ENCODE data around the gene TBC1D2B.
"Not testable (repeated sequence)": the region's sequence is repeated elsewhere in the genome, so short reads cannot be mapped to it uniquely, and the experiment has no call there.

The TBC1D2B gene

DNA sequence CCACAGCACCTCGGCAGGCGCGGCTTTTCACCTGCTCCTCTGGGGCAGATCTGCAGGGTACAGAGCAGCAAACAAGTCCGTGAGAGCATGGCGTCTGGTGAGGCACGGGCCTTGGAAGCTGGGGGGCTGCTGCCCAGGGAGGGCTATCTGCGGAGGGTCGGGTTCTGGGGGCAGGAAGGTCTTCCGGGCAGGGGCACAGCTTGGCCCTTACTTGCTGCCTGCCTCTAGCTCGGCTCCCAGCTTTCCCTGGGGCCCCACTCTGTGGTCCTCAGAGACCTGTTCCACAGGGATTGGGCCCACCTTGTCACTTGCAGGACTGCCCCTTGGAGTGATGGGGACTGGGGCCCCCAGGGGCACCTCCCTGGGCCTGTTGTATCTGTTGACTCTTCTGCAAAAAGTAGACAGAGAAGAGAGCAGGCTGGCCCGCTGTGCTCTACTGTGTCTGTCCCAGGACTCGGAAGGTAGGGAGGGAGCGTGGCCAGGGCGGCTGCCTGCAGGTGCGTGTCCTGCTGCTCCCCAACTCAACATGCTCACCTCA, 84.1 kb downstream of the TBC1D2B start:
- Histone ChIP-seq H3K4me2 (ENCODE audit: low read depth, low read length, poor library complexity, severe bottlenecking) (no peak overlapping the region), H3K9me3 (ENCODE audit: insufficient read depth, low read length) (no peaks in the 10 kb centered on the region), H3F3A (ENCODE audit: insufficient read depth) (no peaks in the 10 kb centered on the region), H2AFZ (ENCODE audit: low read depth, low read length, severe bottlenecking) (no peak overlapping the region), H3K9ac (ENCODE audit: low read length) (no peak overlapping the region), H4K20me1 (ENCODE audit: low read depth, low read length) (no peaks in the 10 kb centered on the region), H3K79me2 (ENCODE audit: insufficient read depth, low read length) (no peaks in the 10 kb centered on the region), H3K27me3 (ENCODE audit: low read length) (no peaks in the 10 kb centered on the region), H3K4me3 (ENCODE audit: insufficient read depth, low read length, poor library complexity, severe bottlenecking) (no peak overlapping the region), H3K9me2 (replicated peaks; ENCODE audit: insufficient read depth, low read length) (no peaks in the 10 kb centered on the region), H3K36me3 (ENCODE audit: low read length) (no peaks in the 10 kb centered on the region), H3K27ac (ENCODE audit: low read depth, low read length) (no peak overlapping the region)
- TF ChIP-seq EZH2phosphoT487 (conservative IDR thresholded peaks at IDR 0.05; ENCODE audit: low read length), result no peak
- TF ChIP-seq, protein P1, sequence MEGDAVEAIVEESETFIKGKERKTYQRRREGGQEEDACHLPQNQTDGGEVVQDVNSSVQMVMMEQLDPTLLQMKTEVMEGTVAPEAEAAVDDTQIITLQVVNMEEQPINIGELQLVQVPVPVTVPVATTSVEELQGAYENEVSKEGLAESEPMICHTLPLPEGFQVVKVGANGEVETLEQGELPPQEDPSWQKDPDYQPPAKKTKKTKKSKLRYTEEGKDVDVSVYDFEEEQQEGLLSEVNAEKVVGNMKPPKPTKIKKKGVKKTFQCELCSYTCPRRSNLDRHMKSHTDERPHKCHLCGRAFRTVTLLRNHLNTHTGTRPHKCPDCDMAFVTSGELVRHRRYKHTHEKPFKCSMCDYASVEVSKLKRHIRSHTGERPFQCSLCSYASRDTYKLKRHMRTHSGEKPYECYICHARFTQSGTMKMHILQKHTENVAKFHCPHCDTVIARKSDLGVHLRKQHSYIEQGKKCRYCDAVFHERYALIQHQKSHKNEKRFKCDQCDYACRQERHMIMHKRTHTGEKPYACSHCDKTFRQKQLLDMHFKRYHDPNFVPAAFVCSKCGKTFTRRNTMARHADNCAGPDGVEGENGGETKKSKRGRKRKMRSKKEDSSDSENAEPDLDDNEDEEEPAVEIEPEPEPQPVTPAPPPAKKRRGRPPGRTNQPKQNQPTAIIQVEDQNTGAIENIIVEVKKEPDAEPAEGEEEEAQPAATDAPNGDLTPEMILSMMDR (IDR thresholded peaks at IDR 0.05; ENCODE audit: insufficient read depth, low read length, poor library complexity, severe bottlenecking), result no peak

DNA sequence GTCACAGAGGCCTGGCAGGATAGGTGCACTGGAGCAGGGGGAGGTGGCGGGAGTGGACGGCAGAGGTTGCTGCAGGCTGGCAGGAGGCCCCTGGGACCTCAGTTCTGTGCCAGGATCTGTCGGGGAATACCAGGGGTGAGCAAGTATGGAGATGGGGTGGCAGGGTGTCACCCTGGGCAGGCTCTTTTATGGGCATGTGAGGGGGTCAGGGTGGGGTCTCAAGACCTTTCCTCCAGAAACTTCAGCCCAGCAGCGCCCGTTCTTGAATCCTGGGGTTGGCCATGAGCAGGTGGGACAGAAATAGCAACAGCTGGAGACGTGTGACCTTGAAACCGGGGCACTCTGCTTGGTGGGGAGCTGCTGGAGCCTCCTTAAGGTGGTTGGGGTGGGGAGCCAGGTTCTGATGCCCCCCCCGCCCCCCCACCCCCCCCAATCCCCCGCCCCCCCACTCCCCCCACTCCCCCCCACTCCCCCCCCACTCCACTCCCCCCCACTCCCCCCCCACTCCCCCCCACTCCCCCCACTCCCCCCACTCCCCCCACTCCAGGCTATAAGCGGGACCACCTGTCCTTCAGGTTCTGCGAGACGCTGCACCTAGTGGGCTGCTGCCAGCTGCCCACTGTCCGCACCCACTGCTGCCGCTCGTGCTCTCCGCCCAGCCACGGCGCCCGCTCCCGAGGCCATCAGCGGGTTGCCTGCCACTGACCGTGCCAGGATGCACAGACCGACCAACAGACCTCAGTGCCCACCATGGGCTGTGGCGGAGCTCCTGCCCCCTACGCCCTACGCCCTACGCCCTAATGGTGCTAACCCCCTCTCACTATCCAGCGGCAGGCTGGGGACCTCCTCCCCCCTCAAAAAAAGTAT, 84.9 kb downstream of the TBC1D2B start:
- no peaks in the 10 kb centered on the region for H3K9me2 ChIP-seq (replicated peaks; ENCODE audit: insufficient read depth, low read length)
- no peaks in the 10 kb centered on the region for H3K27me3 ChIP-seq (ENCODE audit: low read length)
- no peak overlapping the region for H2AFZ ChIP-seq (ENCODE audit: low read depth, low read length, severe bottlenecking)
- H3K4me3 ChIP-seq (ENCODE audit: insufficient read depth, low read length, poor library complexity, severe bottlenecking), result no peak overlapping the region
- no peak overlapping the region for H3K27ac ChIP-seq (ENCODE audit: low read depth, low read length)
- H3K9me3 ChIP-seq (ENCODE audit: insufficient read depth, low read length), result no peaks in the 10 kb centered on the region
- H3F3A ChIP-seq (ENCODE audit: insufficient read depth), result no peaks in the 10 kb centered on the region
- no peaks in the 10 kb centered on the region for H3K79me2 ChIP-seq (ENCODE audit: insufficient read depth, low read length)
- no peak for TF ChIP-seq EZH2phosphoT487 (conservative IDR thresholded peaks at IDR 0.05; ENCODE audit: low read length)
- TF ChIP-seq, protein P1 (IDR thresholded peaks at IDR 0.05; ENCODE audit: insufficient read depth, low read length, poor library complexity, severe bottlenecking), result no peak
- no peak overlapping the region for H3K9ac ChIP-seq (ENCODE audit: low read length)
- no peaks in the 10 kb centered on the region for H3K36me3 ChIP-seq (ENCODE audit: low read length)
- H3K4me2 ChIP-seq (ENCODE audit: low read depth, low read length, poor library complexity, severe bottlenecking), result no peak overlapping the region
- no peaks in the 10 kb centered on the region for H4K20me1 ChIP-seq (ENCODE audit: low read depth, low read length)

DNA sequence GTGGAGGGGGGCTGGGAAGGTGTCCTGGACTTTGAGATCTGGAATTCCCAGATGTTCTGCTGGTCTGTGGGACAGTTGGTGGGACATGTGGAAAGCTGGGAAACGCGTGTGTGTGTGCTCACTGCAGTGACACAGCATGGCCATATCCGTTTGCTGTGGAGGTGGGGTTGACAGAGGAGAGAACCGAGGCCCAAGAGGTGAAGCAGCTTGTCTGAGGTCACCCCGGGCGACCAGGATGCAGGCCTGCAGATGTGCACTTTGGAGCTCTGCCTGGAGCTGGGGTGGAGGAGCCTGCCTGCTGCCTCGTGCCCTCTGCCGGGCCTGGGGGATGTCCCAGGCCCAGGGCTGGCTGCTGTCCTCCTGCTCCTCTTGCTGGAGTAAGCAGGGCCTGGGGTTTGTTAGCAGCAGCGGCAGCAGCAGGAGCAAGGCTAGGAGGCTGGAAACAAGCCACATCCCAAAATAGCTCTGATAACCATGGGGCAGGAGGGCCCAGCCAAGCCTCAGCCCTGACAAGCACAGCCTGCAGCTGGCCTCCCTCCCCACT, 85.8 kb downstream of the TBC1D2B start:
- H3K9me3 ChIP-seq (ENCODE audit: insufficient read depth, low read length); H3F3A ChIP-seq (ENCODE audit: insufficient read depth); H3K4me3 ChIP-seq (ENCODE audit: insufficient read depth, low read length, poor library complexity, severe bottlenecking); H3K27ac ChIP-seq (ENCODE audit: low read depth, low read length); H3K27me3 ChIP-seq (ENCODE audit: low read length); H3K79me2 ChIP-seq (ENCODE audit: insufficient read depth, low read length); H3K9ac ChIP-seq (ENCODE audit: low read length); H3K9me2 ChIP-seq (replicated peaks; ENCODE audit: insufficient read depth, low read length); H3K36me3 ChIP-seq (ENCODE audit: low read length); H2AFZ ChIP-seq (ENCODE audit: low read depth, low read length, severe bottlenecking); H3K4me2 ChIP-seq (ENCODE audit: low read depth, low read length, poor library complexity, severe bottlenecking); H4K20me1 ChIP-seq (ENCODE audit: low read depth, low read length): not testable (repeated sequence)

DNA sequence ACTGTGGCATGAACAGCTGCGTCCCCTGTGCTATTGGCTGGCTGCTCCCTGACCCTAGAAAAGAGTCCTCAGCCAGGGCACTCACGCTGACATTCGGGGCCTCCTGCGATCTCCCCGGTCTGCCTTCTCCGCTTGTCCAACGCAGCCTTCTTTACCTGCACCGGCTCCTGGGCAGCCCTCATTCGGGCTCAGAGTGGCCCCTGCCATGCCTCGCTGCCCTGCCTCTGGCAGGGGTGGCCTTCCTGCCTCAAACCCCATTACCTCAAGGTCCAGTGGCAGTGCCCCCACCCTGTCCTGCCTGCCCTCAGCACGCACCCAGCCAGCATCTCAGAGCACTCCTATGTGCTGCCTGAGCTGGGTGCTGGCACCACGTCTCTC, 86.5 kb downstream of the TBC1D2B start:
- no peaks in the 10 kb centered on the region for H3K79me2 ChIP-seq (ENCODE audit: insufficient read depth, low read length)
- H3K27me3 ChIP-seq (ENCODE audit: low read length), result no peaks in the 10 kb centered on the region
- no peak overlapping the region for H3K4me2 ChIP-seq (ENCODE audit: low read depth, low read length, poor library complexity, severe bottlenecking)
- no peaks in the 10 kb centered on the region for H3K9me3 ChIP-seq (ENCODE audit: insufficient read depth, low read length)
- no peaks in the 10 kb centered on the region for H3K9me2 ChIP-seq (replicated peaks; ENCODE audit: insufficient read depth, low read length)
- H3F3A ChIP-seq (ENCODE audit: insufficient read depth), result no peaks in the 10 kb centered on the region
- TF ChIP-seq, protein P1 (IDR thresholded peaks at IDR 0.05; ENCODE audit: insufficient read depth, low read length, poor library complexity, severe bottlenecking), result no peak
- no peak for TF ChIP-seq EZH2phosphoT487 (conservative IDR thresholded peaks at IDR 0.05; ENCODE audit: low read length)
- H3K36me3 ChIP-seq (ENCODE audit: low read length), result no peaks in the 10 kb centered on the region
- no peak overlapping the region for H3K27ac ChIP-seq (ENCODE audit: low read depth, low read length)
- H3K4me3 ChIP-seq (ENCODE audit: insufficient read depth, low read length, poor library complexity, severe bottlenecking), result no peak overlapping the region
- no peak overlapping the region for H2AFZ ChIP-seq (ENCODE audit: low read depth, low read length, severe bottlenecking)
- no peak overlapping the region for H3K9ac ChIP-seq (ENCODE audit: low read length)
- no peaks in the 10 kb centered on the region for H4K20me1 ChIP-seq (ENCODE audit: low read depth, low read length)

Data from SU-DHL-6 (cell line).